Measurements from ENCODE around the gene NEK6.

DNA sequence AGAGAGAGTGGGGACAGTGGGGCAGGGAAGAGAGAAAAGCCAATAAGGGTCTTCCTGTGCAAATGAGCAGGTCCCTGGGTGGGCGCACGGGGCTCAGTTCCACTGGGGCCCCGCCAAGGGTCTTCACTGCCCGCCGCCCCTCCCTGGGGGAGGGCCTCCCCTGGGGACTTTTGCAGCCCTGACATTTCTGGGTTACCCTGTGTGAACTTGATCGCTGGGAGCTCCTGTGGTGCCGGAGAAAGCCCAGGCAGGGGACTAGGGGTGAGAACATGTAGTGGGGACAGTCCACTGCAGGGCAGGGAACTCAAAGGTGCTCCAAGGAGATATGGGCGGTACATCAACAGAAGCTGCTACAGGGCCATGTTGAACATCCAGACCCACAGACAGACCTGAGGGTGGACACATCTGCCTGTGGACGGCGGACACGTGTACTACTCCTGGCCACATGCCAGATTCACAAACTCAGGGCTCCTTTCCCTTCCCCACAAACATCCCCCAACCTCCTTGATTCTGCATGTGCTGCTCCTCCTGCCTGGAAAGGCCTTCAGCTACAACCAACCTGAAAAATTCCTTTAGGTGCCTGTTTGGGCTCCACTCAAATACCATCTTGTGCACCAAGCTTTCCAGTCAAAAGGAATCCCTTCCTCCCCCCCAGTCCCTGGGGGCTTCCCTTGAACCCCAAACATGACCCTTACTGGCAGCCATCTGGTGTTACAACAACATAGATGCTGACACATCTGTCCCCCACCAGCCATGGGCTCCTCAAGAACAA, 43.0 kb upstream of the NEK6 start:
- TF ChIP-seq, protein P1, sequence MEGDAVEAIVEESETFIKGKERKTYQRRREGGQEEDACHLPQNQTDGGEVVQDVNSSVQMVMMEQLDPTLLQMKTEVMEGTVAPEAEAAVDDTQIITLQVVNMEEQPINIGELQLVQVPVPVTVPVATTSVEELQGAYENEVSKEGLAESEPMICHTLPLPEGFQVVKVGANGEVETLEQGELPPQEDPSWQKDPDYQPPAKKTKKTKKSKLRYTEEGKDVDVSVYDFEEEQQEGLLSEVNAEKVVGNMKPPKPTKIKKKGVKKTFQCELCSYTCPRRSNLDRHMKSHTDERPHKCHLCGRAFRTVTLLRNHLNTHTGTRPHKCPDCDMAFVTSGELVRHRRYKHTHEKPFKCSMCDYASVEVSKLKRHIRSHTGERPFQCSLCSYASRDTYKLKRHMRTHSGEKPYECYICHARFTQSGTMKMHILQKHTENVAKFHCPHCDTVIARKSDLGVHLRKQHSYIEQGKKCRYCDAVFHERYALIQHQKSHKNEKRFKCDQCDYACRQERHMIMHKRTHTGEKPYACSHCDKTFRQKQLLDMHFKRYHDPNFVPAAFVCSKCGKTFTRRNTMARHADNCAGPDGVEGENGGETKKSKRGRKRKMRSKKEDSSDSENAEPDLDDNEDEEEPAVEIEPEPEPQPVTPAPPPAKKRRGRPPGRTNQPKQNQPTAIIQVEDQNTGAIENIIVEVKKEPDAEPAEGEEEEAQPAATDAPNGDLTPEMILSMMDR (conservative IDR thresholded peaks at IDR 0.05): no peak
- no peak for TF ChIP-seq ZFX (IDR thresholded peaks at IDR 0.05)

All from C4-2B (cell line).